Suprapubic skin (tissue), 3 donors: Measurements from ENCODE around the gene LOC128125822.

Experiments
- POLR2A ChIP-seq, 2 donors: fragments of 450-650 bp; IDR thresholded peaks; one replicate each; pipeline ENCODE4 v1.6.1; 2017; ENCODE audit warnings: antibody characterized with exemption in 2 of 2, mild to moderate bottlenecking in 2 of 2, moderate library complexity in 2 of 2
- TF ChIP-seq, protein P1 (sequence below), 2 donors: fragments of 200-600 bp in 1 of 2; fragments of 450-650 bp in 1 of 2; sonication (generic) in 1 of 2; IDR thresholded peaks; one replicate each; pipeline ENCODE4 v1.5.1; 2016 to 2019; ENCODE audit warnings: antibody characterized with exemption in 2 of 2, mild to moderate bottlenecking in 1 of 2, moderate library complexity in 1 of 2

DNA sequence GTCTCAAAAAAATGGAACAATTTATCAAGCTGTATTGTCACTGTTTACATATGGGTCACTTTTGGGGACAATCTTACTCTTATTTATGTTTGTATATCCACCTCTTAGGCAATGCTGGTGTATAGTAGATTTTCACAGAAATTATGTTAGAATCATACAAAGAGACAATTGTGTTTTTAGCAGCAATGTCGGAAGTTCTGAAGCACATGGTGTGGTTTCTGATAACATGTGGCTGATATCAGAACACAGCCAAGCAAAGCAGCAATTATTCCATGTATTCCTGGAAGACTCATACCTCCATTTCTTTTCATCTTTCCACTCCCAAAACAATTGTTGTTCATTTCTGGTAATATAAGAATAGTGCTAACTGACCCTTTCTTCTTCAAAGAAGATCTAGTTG lies 17.5 kb upstream of the LOC128125822 start:
- TF ChIP-seq, protein P1, sequence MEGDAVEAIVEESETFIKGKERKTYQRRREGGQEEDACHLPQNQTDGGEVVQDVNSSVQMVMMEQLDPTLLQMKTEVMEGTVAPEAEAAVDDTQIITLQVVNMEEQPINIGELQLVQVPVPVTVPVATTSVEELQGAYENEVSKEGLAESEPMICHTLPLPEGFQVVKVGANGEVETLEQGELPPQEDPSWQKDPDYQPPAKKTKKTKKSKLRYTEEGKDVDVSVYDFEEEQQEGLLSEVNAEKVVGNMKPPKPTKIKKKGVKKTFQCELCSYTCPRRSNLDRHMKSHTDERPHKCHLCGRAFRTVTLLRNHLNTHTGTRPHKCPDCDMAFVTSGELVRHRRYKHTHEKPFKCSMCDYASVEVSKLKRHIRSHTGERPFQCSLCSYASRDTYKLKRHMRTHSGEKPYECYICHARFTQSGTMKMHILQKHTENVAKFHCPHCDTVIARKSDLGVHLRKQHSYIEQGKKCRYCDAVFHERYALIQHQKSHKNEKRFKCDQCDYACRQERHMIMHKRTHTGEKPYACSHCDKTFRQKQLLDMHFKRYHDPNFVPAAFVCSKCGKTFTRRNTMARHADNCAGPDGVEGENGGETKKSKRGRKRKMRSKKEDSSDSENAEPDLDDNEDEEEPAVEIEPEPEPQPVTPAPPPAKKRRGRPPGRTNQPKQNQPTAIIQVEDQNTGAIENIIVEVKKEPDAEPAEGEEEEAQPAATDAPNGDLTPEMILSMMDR (IDR thresholded peaks at IDR 0.05): no peak
- no peak for TF ChIP-seq POLR2A (IDR thresholded peaks at IDR 0.05)
